ENCODE measurements around the gene SPRED2. TPM values are rescaled to one million over a fixed set of nuclear protein-coding genes. Genes with fewer than 3 reads are reported as not detected.

Gene SPRED2
- total RNA-seq, 1 experiment from 2014 or later, result 20.2 TPM

DNA sequence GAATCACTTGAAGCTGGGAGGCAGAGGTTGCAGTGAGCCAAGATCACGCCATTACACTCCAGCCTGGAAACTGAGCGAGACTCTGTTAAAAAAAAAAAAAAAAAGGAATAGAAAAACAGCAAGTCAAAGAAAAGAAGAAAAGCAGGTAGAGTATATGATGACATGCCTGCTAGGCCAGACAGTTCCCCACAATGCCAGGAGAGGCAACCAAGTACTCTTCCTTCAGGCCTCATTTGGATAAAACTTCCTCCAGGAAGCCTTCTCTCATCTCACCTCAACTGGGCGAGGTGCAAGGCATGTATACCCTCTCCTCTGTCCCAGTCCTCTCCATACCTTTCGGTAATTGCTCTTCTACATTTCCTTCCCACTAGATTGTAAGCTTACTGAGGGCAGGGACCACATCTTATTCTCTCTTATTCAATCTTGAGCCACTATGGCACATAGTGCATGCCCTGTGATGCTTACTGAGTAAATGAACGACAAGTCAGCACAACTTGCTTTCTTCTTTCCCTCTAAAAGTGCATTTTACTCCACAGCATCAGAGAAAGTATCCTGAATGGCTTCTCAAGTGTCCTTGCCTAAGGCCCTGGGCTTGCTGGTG, 10.1 kb upstream of the SPRED2 start:
- no peak for DNase-seq (ENCODE audit: low read depth)

DNA sequence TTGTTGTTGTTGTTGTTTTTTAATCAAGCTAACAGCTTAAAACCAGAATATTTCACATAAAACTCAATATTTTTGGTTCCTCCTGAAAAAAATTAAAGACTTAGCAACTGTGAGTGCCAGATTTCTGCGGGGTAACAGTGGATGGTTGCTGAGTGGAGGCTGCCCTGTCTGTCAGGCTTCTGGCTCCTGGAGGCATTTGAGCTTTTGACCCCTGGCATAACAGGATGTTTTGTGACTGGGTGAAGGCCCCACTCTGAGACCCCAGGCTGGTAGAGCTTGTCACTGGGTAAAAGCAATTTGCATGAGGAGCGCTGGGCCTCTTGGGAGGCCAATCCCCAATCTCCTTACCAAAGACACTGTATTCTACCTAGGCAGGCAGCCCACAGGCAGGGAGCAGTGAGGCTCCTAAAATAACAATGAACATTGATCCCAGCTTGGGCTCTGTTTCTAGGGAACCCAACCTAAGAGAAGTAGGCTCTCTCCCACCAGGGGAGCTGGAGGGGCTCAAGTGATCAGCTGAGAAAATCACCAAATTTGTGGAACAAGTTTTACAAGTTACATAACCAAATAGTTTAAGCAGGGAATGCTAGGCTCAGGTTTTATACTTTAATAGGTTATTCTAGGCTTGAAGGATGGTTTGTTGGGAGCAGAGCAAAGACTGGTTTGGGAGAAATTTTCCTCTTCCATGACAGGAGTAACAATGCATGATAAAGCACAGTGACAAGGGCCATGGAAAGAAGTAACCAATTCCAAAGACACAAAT, 5.9 kb upstream of the SPRED2 start:
- no peak for DNase-seq (ENCODE audit: low read depth)

DNA sequence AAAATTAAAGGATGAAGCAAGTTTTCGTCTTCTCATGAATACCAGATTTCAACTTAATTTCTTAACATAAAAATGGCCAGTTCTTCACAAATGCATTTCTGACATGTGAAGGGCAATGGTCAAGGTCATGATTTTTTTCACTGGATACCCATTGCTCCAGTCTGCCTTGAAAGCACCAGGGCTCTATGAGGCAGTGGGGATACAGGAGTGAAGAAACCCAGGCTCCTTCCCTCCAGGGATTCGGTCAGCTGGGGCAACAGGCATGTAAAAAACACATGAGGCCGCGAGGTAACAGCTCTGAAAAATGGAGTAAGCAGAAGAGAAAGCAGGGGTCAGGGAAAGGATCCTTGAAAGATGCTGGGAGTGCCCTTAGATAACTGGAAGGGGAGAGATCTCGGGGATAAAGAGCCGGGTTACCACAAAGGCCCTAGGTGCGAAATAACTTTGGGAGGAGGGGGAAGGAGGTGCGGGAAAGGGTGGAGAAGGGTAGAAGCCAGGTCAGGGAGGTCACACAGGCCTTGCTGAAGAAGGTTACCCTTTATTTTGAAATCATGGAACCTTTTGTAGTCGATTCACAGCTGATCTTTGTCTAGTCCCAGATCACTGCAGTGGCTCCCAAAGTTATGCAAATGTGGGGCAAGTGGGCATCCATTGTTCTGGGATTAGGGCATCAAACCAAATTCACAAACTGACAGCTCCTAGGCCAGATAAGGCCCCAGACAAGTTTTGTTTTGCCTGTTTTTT, 5.2 kb upstream of the SPRED2 start:
- DNase-seq (ENCODE audit: low read depth), result no peak

DNA sequence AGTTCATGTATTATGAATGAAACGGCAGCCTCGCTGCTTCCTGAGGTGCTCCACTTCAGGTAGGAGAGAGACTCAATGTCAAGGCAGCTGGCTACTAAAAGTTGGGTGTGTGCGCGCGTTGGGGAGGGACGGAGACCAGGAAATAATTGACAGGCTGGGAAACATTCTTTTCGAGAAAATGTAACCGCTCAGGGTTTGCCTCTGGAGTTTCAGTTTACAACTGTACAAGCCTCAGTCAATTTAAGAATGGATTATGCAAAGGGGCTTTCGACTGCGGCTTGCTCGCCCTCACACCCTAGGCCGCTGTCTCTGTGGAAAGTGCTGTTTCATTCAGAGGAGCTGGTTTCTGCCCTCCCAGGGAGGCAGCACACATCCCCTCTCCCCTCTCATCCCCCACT, 4.4 kb upstream of the SPRED2 start:
- no peak for DNase-seq (ENCODE audit: low read depth)

DNA sequence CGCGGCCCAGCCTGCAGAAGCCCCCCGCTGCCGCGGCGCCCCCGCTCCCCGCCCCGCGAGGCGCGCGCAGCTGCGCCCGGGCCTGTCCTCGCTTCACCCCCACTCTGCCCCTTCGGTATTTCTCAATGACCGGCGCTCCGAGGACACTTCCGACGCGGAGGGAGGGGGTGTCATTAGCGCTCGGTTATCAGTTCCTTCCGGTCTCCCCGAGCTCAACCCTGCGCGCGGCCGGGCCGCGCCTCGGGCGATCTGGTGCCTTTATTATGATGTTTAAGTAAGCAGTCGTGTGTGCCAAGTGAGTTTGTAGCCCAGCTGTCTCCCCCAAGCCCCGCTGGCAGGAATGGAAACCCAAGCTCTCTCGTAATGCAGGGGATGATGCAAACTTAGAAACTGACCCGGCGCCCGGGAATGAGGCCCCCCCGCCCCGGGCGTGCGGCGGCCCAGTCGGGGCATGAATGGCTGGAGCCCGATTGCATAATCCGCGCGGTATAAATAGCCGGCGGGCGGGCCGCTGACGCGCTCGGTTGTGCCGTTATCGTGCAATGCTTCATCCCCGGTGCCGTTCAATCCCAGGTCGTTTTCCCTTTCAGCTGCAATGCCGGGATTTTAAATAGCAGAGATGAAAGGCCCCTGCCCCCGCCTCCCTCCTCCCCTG, 3.9 kb upstream of the SPRED2 start:
- DNase-seq (ENCODE audit: low read depth), result peak; percentile 97

DNA sequence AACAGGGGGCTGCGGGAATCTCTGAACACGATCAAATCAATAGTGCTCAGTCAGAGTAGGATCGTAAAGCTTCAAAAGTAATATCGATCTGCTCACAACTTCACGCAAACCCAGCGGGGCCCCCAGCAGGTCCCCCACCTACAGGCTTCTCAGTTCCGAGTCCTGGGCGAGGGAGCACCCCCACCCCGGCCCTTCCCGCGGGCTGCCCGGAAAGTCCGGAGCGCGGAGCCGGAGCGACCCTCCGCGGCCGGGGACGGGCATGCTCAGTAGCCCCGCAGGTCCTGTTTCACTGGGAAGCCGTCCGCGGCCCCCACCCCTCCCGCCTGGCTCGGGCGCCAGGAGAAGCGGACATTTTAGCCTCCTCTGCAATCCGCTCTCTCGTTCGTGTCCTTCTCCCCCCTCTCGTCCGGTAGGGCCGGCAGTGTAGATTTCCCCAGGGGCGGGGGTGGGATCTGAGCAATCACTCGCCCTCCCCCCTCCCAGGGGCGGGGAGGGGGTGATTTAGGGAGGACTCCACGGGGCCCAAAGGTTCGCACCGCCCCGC, 3.3 kb upstream of the SPRED2 start:
- DNase-seq (ENCODE audit: low read depth), result peak; percentile 84

DNA sequence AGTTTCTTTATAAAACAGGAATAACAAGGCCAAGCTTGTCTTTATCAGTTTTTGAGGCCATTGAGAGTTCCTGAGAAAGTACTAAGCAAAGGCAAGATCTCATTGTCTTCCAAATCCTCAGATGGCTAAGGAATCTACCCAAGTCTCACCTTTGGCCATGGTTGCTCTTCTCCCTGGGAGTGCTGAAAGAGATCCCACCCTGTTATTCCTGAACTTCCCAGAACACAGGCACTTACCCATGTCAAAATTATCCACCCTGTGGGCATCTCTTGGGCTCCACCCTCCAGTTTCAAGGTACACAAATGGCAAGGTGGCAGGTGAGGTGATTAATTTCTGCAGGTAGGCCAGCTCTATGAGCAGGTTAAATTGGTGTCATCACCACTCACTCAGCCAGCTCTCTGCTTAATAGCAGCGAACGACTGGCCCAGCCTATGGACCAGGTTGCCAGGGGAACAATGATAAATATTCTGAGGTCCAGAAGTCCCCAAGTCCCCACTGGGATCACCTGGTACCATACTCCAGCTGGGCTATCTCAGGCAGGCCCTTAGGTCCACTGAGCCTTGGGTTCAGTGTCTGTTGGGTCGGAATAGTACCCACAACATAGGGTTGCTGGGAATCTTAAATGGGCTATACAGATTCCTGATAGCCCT, 2.3 kb upstream of the SPRED2 start:
- no peak for DNase-seq (ENCODE audit: low read depth)

DNA sequence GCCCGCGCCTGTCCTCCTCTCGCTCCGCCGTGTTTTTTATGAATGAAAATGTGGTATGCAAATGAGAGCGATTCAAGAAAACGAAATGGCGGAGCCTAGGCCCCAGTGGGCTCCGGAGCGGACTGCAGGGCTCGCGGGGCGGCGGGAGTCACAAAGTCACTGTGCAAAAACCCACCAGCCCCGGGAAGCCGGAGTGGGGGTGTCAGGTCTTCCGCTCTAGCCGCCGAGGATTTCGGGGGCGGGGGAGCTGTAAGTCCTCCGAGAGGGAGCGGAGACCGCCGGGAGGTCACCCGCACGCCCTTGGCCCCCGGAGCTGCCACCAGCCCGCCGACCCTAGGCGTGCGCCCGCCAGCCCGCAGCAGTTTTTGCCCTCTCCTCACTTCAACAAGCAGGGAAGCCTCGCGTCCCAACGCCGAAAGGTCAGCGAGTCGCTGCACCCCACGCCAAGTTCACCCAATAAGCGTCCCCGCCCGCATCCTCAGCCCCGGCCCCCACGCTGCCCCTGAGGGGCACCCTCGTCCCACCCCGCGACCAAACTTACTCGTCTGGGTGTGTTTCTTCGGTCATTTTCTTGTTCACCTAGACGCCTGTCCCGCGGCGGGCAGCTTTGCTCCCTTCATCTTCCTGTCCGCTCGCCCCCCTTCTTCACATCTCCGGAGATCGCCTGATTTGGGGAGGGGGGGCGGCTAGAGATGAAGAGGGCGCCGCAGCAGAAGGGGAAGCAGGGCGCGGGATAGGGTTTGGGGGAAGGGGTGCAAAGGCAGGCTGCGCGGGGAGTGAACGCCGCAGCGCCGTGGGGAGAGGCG, 775 bp downstream of the SPRED2 start:
- DNase-seq (ENCODE audit: low read depth), result peak; percentile 42

DNA sequence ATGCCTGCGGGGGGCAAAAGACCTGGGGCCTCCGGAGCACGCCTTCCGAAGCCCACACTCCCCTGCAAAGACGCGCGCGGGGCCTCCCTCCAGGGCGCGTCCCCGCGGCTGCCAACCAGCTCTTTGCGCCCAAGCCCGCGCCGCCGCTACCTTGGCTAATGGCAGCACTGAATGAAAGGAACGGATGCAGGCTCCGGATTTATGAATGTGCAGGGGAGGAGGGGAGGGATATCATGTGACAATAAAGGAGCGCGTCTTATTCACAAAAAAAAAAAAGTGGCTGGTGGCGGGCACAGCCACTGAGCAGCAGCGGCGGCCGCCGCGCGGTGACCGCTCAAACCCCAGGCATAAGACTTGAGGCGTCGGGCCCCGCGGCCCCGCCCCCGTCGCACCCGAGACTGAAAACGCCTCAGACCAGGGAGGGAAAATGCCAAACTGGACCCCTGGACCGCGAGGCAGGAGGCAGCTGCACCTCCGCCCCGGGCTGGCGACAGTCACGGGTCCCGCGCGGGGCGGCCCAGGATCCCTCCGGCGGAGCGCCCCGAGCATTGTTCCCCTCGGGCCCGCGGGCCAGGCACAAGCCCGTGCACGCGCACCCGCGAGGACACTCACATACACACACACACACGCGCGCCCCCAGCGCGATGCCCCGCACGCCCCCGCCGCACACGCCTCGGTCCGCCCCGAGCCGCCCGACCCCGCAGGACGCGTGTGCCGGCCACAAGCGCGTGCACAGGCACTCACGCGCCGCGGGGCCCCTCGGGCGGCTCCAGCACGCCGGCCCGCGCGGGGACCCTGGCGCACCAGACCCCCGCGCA, 1.6 kb downstream of the SPRED2 start:
- peak; percentile 80 for DNase-seq (ENCODE audit: low read depth)

DNA sequence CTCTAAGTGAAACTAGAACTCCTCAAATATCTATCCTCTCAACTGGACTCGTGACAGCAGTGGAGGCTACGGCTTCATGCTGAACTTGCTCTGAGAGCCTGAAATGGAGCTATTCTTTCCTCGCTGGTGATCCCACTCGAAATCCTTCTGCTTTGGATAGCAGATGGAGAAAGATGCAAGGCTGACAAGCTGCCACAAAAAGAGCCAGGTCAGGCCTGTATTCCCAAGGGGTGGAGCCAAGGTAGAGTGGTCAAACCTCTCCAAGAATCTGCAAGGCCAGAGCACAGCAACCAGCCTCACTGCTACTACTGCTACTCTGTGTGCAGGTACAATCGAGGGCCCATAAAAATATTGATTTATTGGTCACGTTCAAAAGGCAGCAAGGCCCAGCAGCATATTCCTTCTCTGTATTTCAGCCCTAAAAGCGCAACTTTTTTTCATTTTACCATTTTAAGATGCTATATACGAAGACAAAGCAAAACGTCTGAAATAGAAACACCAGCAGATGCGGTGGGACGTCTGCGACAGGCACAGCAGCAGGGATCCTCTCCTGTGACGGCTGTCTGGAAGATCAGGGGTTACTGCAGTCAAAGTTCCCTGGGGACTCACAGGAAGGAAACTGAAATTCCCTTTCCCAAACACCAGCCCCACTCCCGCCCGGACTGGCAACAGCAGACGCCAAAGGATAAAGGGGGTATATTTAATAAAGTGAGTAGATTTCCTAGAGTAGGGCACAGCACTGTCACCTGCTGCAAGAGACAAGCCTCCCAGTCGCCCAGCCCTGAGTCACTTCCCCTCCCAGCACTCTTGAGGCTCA, 2.4 kb downstream of the SPRED2 start:
- DNase-seq (ENCODE audit: low read depth), result no peak

DNA sequence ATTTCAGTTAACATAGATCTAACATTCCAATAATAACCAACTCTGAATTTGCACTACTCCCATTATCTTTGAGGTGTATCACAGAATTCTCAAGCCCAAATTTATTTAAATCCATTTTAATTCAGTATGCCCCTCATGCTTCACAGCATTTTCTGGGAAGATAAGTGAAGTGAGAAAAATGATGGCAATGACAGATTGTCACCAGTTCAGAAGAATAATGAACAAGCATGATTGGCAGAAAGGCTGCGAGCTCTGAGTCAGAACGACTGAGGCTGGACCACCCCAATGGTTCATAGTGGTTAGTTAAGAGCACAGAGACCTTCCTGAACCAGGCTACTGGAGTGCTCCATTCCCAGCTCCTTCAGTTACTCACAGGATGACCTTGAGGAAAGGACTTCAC, 4.9 kb downstream of the SPRED2 start:
- DNase-seq (ENCODE audit: low read depth), result no peak

DNA sequence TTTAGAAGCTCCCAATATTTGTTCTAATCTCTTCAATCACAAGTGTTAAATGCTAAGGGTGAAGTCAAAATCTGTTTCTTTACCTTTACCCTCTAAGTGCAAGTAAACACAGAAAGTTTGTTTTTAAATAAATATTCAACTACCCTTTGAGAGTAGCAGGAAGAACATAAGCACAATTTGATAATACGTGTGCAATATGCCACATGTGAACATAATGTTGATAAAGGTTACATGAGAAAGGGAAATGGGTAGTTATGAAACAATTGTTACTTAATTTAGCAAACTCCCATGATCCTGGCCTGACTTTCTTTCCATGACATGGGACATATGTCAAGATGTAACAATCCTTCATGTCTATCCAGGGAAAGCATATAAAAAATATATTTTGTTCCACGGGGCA, 7.1 kb downstream of the SPRED2 start:
- DNase-seq (ENCODE audit: low read depth), result no peak

DNA sequence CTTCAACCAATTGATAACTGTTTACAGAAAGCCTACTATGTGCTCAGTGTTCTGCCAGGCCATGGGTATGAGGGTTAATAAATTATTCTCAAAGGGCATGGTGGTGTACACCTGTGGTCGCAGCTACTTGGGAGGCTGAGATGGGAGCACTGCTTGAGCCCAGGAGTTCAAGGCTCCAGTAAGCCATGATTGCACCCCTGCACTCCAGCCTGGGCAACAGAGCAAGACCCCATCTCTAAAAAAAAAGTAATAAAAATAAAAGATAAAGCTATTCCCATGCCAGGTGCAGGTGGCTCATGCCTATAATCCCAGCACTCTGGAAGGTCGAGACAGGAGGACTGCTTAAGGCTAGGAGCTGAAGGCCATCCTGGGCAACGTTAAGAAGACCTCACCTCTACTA, 8.0 kb downstream of the SPRED2 start:
- no peak for DNase-seq (ENCODE audit: low read depth)

DNA sequence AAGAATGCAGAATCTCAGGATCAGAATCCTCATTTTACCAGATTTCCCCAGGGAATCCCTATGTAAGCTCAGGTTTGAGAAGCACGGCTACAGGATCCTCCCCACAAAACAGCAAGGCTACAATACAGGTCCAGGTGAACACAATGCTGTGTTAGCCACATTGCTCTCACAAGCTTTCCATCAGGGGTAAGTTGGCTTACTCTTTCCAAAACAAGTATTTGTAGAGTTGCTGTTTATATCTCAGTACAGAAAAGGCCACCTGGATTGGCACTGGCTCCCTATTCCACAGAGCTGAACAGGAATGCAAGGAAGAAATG, 11.0 kb downstream of the SPRED2 start:
- no peak for DNase-seq (ENCODE audit: low read depth)

DNA sequence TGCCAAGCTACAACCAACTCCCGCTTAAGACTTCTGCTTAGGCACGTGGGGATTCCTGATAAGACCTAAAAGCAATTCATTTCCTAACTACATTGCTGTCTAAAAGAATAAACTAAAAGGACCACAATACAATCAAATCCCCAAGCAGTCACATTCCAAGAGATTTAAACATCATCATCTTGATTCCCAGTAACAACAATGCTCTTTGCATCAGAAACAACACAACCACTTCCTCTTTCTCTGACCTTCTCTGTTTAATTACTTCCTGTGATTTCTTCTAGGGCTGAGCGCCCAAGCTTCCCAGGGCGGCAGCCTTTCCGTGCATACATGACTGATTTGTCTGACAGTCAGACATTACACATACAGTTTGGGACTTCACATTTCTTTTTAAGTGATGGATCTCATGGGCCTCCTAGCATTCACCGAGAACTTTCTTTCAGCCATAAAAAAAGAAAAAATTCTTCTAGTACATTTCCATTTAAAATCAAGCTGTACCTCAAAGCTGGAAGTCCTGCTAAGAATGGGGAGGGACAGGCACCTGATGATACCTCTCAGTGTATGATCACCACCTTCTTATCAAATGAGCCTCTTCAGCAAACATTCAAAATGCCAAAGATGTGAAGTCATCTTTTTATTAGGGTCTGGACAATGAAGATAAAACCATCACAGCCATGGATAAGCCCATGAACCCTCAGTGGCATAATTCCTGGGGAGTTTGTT, 11.5 kb downstream of the SPRED2 start:
- DNase-seq (ENCODE audit: low read depth), result peak; percentile 61

DNA sequence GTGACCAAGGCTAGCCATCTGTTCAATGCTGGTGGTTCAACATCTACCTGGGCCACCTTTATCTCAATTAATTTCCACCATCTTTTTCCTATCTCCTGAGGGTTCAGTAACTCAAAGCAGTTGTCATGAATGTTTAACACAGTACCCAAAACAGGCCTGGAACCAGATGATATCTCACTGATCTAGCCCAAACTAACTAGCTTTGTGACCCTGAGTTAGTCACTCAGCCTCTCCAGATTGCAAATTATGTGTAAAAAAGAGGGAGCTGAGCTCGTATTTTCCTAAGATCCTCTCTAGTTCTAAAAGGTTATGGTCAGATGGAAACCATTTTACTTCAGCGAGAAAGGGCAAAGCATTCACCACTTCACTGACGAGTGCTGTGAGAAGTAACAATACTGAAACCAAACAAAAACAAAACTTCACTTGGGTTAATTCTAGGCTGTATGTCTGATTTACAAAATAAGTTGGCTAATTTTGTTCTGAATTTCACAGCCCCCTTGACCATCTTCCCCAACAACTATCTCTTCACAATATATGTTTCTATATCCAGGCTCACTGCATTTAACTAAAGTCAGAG, 14.8 kb downstream of the SPRED2 start:
- no peak for DNase-seq (ENCODE audit: low read depth)

DNA sequence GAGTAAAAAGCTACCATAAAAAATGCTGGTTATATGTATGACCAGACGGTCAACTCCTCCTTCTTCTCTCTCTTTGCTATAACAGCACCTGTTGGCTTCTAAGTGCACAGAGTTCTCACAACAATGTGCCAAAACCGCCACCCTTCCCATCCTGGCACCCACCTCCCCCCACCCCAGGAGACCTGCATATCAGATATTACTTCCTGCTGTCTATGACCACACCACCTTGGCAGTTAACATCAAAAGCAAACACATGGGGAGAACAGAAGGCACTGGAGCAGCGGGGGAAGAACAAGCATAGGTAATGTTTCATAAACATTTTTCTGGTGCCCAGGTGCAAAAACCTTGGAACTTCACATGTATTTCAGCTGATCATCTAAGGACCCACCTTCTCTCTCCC, 15.5 kb downstream of the SPRED2 start:
- DNase-seq (ENCODE audit: low read depth), result no peak

DNA sequence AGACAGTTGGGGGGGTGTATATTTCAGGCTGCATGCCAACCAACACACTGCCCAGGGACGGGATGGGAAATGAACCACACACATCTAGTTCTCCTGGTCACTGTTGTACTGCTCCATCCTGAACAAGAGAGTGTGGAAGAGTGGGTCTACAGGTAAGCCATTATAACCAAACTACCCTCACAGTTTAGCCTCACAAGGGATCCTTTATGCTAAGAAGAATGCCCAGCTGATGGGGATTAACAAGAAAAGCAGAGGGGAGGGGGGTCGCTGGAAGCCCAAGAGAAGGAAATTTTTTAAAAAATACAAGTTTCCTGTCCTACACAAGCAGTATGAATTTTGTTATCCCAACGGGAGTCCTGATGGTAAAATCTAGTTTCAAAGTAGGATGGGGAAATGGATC, 16.1 kb downstream of the SPRED2 start:
- no peak for DNase-seq (ENCODE audit: low read depth)
